ENCODE data around the gene CNKSR2.

Gene CNKSR2

DNA sequence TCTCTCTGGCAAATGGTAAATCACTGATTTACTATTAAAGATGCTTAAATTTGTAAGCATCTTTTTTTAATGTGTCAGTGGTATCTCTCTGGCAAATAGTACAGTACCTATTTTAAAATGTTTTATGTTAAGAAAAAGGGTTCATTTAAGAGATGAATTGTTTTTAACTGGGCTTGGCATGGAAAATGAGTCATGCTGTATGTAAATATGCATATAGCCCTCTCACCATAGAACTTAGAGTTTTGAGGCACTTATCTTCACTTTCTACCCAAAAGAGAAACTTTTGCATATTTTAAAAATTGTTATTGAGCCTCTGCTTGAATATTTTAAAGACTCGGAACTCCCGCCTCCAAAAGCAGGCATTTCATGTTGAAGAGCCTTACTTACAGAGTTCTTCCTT, 246.0 kb downstream of the CNKSR2 start:
- DNase-seq: no peak

DNA sequence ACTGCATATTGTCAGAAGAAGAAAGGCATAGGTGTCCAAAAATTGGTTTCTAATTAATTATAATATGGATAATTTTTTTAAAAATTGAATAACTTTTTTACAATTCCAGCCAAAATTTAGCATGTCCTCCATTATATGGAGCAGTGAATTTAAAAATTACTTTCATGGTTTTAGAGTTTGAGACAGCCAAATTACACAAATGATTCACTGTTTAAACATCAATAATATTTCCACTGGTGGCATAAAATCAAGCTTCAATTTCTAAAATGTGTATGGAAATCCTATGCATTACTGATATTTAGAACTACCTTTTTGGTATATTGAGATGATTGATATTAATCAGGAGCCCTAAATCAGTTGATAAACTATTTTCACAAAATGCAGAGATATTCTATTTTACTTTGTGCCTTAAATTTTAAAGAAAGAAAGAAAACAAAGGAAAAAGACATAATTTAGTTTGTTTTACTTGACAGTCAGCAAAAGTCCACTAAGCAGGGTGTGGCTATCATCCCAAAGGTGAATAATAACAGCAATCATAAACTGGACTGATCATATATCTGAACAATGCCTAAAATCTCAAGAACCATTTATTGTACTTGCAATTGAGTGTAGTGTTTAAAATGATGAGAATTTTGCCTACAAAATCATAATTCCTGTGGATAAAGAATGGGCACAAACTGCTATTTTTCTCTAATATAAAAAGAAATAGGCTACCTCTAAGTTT, 249.7 kb downstream of the CNKSR2 start:
- DNase-seq: no peak

DNA sequence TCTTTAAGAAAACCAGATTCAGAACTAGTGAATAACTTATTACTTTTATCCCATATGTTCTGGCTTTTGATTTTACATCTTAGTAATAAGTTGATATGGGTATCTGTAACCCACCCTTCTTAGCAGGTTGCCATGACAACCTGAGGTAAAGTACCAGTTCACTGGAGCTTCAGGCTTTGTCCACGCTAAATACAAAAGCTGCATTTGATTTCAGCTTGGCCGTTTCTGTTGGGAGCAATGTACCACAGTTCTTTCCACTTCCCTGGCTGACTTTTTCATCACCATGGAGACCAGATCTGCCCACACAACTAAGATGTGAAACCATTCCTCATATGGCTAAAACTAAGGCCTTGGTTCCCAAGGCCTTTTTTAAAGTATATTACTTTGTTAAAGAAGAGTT, 257.8 kb downstream of the CNKSR2 start:
- DNase-seq: peak; percentile 23

DNA sequence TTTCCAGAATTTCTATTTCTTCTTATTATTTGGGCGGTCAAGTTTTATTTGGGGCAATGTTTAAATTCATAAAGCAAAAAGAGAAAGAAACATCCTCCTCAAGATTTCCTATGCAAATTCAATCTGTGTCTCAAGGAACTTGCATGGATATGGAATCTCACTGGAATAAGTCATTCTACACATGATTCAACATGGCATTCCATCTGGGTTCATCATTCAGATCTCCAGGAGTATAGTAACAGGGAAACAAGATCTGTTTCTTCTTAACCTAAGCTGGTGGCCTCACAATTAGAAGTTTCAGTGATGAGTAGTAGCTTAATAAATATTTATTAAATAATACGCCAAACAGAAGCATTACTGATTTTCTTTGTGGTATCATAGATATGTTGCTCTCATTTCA, 264.1 kb downstream of the CNKSR2 start:
- DNase-seq: no peak

DNA sequence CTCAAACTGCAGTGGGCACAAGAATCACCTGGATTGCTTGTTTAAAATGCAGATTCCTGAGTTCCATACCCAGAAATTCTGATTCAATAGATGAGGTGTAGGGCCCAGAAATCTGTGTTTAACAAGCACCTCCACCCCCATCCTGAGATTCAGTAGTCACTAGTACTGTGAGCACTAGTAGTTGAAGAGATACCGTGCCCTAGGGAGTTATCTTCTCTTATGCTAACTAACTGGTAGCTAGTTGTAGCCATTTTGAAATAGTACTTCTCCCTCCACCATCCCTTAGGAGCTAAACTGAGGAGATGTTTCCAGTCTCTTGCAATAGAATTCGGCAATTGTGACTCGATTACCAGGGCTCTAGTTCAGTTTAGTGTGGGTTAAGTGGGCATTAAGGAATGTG, 265.6 kb downstream of the CNKSR2 start:
- DNase-seq: no peak

DNA sequence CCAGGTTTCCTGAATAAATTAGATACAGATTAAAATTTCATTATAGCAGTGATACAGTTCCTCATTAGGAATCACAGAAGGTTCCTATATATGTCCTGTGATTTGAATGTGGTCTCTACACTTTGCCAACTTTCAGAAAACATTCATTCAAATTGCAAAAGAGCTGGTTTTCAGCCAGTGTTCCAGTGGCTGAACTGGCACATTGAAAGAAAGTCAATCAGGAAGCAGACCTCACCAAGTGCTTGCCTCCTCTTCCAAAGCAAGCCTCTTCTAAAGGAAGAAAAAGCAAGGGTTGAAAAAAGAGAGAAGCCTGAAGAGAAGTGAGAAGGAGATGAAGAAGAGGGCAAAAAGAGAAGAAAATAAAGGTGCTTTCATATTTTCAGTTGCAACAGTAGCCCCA, 271.2 kb downstream of the CNKSR2 start:
- no peak for DNase-seq

DNA sequence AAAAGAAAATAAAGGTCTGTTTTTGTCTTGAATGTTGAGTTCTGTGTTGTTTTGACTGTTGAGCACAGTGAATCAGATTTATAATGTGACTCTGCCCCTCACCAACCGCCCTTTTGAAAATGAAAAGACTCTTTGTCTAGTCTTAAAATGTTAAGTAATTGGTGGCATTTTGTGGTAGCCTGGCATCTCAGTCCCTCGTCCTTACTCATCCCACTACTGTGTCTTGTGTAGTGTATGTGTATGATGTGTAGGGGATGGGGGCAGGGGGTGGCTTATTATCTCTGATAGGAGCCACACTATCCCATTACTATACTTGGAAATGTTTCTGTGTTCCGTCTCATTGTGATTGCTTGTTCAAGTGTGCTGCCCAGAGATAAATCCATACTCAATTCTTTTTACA, 271.7 kb downstream of the CNKSR2 start:
- no peak for DNase-seq

DNA sequence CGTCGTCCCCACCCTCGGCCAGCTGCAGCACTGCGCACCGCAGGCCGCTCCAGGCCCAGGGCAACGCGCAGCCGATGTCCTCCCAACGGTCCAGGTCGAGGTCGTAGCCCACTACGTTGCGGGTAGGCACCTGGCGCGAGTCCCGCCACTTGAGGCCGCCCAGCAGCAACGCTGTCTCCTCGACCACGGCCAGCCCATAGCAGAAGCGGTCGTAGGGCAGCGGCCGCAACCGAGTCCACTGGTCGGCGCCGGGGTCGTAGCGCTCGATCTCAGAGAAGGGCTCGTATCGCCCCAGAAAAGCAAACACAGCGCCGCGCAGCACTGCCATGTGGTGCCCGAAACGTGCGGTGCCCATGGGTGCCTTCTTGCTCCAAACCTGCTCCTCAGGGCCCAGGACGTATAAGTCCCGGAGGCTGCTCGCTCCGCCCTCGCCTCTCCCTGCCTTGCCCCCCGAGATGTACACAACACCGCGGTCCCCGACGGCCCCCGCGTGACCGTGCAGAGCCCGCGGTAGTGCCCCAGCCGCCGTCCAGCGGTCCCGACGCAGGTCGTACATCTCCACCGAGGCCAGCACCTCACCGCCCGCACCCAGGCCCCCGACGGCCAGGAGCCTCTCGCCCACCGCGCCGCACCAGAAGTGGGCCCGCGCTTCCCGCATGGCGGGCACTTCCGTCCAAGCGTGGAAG, 281.8 kb downstream of the CNKSR2 start:
- DNase-seq: no peak

DNA sequence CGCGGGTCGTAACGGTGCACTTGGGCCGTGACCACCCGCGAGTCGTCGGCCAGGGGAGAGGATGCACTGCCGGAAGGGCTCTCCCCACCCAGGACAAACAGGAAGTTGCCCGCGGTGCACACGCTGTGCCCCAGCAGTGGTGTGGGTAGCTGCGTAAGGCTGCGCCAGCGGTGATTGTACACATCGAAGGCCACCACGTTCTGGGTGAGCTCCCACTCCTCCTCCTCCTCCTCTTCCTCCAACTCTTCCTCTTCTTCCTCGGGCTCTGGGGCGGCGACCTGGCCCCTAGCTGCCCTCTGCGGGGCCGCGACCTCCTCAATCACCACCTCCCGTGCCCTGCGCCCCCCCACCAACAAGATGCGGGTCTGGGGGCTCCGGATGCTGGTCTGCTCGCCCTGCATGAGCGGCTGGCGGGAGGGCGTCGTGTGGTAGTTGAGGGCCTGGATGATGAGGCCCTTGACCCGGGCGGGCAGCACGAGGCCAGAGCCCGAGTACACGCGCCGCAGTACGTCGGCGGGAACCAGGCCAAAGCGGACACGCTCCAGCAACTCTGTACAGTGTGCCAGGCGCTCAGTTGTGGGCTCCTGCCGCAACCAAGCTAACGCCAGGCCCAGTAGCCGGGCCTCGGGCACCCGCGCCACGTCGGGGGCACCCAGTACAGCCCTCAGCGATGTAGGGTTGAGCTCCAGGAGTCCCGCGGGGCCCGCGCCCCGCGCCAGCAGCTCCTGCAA, 282.5 kb downstream of the CNKSR2 start:
- no peak for DNase-seq

DNA sequence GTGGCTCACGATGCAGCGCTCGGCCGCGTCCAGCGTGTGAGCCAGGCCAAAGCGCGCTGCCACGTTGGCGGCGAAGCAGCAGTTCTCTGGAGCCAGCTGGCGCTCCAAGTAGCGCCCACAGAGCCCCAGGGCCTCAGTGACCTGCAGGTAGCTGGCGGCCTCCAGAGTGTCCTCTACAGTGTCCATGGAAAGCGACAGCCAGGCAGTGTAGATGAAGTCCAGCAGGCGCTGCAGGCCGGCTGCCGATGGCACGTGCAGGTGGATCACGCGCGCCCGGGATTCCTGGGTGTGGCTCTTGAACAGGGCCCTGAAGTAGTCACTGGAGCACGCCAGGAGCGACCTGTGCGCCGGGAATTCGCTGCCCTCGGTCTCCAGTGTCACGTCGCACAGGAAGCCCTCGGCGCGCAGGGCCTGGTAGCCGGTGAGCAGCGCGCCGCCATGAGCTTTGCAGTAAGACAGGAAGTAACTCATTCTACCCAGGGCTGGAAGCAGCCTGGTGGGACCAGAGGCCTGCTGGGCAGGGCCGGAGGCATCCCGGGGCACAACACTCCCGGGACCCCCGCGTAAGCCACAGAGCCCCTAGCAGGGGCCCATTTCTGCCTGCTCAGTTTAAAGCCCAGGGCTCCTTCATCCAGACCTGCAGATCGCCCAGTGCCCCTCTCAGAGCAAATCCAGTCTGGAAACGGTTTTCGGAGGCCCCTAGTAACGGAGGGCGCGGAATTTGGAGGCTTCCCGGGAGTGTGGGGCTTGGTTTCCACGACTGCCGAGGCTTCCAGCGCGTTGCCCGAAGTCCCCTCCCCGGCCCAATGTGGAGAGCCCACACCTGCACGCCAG, 283.3 kb downstream of the CNKSR2 start:
- no peak for DNase-seq

DNA sequence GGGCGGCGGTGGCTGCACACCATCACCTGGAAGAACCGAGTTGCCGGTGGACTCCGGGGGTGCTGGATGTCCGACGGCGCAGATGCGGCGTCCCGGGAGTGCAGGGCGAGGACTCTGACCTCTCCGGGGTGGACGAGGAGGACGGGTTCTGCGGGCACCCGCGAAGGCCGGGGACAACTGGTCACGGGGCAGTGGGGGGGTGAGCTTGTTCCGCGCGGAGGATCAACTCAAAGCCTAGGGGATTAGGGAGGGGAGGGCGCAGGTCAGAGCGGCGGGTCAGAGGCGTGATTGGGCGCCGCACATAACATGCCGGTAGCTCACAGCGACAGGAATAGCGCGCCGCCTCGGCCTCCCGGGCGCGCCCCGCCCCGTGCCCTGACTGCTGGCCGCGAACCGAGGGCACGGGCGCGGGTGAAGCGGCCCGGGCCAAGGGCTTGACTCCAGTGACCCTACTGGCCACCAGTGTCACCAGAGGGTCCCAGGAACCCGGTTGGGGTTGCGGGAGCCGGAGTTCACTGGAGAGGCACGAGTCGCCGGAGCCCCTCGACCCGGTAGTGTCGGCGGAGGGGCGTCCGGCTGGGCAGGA, 284.0 kb downstream of the CNKSR2 start, which contains the start of gene KLHL34:
KLHL34 (minus strand) TSS at position 179 of the 586 bp plus-strand sequence. CDS start 542 bp downstream, outside the sequence.
- DNase-seq: no peak

DNA sequence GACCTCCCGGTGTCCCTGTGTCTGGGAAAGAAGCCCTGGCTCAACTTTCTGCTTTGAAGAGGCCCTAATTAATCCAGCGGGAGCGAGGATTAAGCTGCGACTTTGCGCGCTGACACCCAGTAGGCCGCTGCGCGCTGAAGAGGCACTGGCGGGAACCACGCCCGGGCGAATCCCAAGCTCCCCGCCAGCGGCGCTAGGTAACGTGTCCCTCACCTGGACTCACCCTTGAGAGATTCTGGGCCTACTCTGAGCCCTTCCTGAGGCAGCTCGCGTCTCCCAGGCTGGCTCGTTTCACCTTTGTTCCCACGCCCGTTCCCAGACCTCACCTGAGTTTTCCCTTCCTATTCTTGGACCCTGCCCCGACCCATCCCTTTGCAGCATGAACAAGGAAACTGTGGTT, 284.5 kb downstream of the CNKSR2 start:
- no peak for DNase-seq

DNA sequence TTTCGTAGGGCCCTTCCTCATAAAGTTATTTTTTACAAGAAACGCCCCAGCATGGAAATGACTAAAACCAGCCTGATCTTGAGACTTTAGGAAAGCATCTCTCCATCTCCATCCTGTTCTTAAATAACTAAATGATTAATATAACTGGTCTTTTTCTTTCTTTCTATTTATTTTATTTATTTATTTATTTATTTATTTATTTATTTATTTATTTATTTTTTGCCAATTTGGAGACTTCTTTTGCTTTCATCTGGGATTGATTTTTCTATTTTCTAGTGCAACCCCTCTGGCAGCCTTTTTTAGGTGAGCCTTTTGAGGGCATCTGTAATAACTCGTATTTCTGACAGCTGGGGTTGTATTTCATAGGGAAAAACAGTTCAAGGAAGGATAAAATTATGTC, 285.1 kb downstream of the CNKSR2 start:
- no peak for DNase-seq

DNA sequence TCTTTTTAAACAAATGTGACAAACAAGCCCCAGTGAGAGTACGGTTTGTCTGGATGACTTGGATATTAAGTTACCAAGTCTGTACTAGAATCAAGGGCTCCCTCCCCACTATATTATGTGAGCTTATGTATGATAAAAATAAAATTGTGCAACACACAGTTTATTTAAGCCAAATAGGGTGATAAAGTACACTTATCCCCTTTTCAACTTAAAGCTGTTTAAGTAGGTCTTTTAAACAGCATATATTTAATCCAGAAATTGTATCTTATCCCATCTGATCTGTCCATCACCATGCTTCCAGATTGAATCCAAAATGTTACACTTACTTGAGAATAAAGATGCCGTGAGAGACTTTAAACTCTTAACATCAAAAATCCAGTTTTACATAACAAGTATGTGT, 285.9 kb downstream of the CNKSR2 start:
- no peak for DNase-seq

DNA sequence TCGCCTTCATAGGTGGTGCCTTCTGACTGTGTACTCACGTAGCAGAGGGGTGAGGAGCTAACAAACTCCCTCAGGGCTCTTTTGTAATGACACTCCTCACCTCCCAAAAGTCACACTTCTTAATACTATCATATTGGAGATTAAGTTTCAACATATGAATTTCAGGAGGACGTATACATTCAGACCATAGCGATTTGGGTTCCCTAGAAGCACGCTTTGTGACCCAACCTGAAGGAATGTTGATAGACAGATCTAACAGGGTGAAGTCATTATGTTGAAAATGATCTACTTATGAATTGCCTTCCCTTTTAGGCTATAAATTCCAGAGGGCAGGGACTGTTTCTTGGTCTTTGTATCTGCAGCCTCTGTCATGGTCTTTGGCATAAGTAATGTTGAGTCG, 287.1 kb downstream of the CNKSR2 start:
- no peak for DNase-seq

DNA sequence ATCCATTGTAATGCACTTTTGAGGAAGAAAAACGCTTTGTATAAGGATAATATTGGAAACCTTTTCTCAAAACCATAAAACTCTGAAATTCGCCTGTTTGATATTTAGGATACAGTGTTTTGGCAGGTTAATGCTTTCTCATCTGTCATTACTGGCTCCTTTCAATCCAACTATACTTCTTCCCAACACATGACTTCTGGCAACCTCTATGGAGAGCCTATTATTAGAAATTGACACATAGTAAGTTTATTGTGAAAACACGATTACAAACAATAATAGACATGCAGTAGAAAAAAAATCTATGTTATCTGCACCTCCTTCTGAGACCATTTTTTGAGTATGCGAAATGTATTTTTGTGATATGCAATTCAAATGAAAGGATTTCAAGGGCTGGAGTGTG, 288.5 kb downstream of the CNKSR2 start:
- no peak for DNase-seq

DNA sequence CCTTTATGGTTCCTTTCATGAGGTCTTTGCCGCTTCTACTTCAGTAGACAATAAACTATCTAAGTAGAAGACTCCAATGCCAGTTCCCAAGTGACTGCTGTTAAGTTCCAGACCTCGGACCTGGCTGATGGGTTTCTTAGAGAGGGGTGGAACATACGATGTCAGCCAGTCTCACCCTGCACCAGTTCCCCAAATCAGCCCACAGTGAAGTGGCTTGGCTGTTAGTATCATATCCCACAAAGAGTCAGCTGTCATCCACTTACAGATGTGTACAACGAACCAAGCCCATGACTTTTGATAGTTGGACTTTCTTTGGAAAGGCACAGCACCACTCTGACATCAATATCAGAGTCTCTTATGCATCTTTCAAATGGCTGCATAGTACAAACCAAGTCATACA, 292.0 kb downstream of the CNKSR2 start:
- DNase-seq: no peak

DNA sequence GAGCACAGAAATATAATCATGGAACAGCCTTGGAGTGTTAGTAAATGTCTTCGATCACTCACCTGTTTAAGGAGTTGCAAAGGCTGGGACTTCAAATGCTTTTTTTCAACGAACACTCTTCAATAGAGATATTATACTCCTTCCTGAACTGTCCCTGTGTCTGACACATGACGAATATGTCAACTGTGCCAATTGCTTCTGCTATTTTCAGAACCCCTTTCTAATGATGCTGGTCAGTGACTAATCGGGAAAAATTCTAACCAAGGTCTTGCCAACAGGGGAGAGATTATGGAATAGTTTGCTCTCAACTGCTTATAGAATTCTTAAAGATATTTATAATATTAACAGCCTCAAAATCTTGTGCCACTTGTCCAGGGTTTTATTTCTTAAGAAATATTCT, 292.5 kb downstream of the CNKSR2 start:
- no peak for DNase-seq

DNA sequence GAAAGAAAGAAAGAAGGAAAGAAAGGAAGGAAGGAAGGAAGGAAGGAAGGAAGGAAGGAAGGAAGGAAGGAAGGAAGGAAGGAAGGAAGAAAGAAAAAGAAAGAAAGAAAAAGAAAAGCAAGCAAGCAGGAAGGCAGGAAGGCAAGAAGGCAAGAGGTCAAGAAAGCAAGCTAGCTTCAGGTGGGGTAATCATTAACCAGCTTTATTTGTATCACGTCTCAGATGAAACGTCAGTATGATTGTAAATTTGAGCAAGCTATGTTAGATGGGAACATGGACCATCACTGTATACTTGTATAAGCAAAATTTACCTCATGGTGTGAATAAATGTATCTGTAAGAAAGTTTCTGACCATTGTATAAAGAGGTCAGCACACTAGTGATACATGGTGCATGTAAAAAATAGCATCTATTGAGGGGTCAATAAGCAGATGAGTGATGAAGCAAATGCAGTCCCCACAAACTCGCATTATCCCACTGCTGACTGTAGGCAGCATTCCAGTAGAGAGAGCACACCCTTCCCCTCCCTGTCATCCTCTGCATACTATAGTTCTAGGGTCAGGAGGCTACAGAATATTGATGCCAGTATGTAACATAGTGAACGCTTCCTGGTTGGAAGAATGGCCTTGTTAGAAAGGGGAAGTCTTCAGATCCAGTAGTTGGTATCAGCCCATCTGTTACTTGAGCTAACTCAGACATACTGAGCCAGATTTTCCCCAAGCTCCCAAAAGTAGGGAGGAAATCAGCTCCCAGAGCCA, 300.4 kb downstream of the CNKSR2 start:
- DNase-seq: no peak

DNA sequence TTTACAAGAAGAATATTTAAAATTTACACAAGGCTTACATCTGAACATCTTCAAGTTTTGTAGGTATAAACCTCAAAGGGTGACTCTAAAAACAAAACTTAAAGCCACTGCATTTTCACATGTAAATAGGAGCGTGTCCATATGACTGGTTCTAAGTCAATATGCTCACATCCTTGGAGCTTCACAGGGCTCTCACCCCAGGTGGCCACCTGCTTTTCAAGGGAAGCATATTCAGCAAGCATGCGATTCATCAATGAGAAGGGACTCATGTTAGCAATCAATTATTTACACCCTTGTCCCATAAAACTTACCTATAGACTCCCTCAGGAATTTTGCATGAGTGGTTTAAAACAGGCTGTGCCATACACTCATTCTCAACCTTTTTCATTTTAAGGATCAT, 301.7 kb downstream of the CNKSR2 start:
- no peak for DNase-seq

DNA sequence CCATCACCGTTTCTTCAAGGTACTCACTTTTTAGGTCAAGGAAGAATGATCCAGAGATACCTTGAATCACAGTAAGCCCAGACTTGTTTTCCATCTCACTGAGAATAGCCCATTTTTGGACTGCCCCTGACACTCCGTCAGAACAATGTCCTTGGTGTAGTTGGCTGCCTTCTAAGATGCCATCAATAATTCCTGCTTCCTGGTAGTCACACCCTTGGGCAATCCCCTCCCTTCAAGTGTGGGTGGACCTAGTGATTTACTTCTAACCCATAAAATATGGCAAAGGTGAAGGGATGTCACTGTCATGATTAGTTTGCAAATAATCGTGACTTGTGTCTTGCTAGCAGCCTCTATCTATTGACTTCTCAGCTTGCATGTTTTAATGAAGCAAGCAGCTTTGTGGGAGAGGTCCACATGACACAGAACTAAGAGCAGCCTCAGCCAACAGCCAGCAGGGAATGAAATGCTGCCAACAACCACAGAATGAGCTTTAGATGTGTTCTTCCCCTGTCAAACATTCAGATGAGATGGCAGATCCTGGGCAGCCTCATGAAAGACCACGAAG, 303.9 kb downstream of the CNKSR2 start:
- DNase-seq: no peak

DNA sequence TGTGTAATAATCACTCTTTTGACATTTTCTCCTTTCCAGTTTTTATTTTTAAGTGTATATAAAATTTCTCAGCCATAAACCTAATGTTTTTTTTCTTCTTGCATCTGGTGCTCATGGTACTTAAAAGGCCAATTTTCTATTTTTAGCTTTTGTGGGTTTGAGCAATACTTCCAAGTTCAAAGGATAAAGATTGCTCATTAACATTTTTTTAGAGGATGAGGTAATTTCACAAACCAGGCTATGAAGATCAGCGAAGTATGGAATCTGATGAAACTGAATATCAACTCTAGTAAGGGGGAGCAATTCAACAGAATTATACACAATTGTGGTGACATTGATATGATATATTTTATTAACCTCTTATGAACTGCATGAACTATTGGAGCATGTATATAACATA, 309.7 kb downstream of the CNKSR2 start:
- no peak for DNase-seq

Measured in right hindlimb (tissue), 1 donor.